BJ (cell line): ENCODE results near the gene ECE1. TPM values are rescaled to one million over a fixed set of nuclear protein-coding genes. Genes with fewer than 3 reads are reported as not detected.

ENCODE experiments used
- CTCF ChIA-PET: fragments of 350-600 bp; formaldehyde crosslinking; extraction: SDS; loops from one replicate; lab custom pipeline; 2021; ENCODE audit warnings: antibody characterized with exemption, inconsistent platforms; lab: Yijun Ruan, JAX
- POLR2A ChIA-PET: fragments of 300-600 bp; sonication (Branson Sonifier 250); formaldehyde crosslinking; extraction: SDS; loops from one replicate; lab custom pipeline; 2021; ENCODE audit warnings: antibody characterized with exemption; lab: Charles Lee
- DNase-seq: peaks from one replicate; pipeline ENCODE4 v3.0.0-alpha.2; 2011; ENCODE audit warnings: low read depth
- H3K27me3 ChIP-seq: 2 replicates; pipeline ENCODE4 v1.6.0; 2011; ENCODE audit warnings: low read length; ENCODE audit not compliant: control insufficient read depth, insufficient read depth
- H3K36me3 ChIP-seq: 2 replicates; pipeline ENCODE4 v1.5.1; 2011; ENCODE audit warnings: low read length; ENCODE audit not compliant: control insufficient read depth, insufficient read depth
- H3K4me3 ChIP-seq: 2 replicates; pipeline ENCODE4 v1.5.1; 2011; ENCODE audit warnings: low read depth, mild to moderate bottlenecking, control low read depth, low read length
- polyA plus RNA-seq: library from polyadenylated mRNA; depleted of rRNA; stranded (reverse); fragments of >200 nt; gene quantifications from 2 replicates; pipeline ENCODE4 v1.2.3, GENCODE V29; 2011
- TF ChIP-seq, protein P1 (sequence below): IDR thresholded peaks from 2 replicates; pipeline ENCODE4 v1.5.1; 2011; ENCODE audit warnings: low read depth, mild to moderate bottlenecking, control low read depth, inconsistent platforms, low read length, moderate library complexity; ENCODE audit not compliant: insufficient read depth

ECE1 gene
- polyA plus RNA-seq, 1 experiment, result 150 TPM

DNA sequence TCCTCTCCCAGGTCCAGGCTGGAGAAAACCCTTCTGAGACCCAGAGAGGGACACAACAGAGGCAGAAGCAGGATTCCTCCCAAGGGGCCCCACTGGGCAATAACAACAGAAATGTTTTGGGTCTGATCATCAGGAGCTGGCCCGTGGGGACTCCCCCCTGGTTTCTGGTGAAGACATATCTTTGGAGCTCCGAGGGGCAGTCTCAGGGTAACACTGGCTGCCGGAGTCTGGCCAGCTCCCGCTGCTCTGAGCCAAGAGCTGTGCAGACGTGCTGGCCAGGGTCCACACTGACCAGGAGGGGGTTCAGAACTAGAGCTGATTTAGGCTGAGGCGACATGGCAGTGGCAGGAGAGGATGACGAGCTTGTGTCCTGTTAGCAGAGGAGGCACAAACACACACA, 13.1 kb downstream of the ECE1 start:
- no peak for DNase-seq
- CTCF ChIA-PET, result interaction anchor here (1.1 to 7.3 kb wide), 3 partner anchors 7 to 23 kb away, joined by 3 to 72 read pairs (median 5); no protein-coding TSS in a partner anchor
- TF ChIP-seq, protein P1, sequence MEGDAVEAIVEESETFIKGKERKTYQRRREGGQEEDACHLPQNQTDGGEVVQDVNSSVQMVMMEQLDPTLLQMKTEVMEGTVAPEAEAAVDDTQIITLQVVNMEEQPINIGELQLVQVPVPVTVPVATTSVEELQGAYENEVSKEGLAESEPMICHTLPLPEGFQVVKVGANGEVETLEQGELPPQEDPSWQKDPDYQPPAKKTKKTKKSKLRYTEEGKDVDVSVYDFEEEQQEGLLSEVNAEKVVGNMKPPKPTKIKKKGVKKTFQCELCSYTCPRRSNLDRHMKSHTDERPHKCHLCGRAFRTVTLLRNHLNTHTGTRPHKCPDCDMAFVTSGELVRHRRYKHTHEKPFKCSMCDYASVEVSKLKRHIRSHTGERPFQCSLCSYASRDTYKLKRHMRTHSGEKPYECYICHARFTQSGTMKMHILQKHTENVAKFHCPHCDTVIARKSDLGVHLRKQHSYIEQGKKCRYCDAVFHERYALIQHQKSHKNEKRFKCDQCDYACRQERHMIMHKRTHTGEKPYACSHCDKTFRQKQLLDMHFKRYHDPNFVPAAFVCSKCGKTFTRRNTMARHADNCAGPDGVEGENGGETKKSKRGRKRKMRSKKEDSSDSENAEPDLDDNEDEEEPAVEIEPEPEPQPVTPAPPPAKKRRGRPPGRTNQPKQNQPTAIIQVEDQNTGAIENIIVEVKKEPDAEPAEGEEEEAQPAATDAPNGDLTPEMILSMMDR, result no peak
- H3K27me3 ChIP-seq, result no peaks in the 10 kb centered on the region
- H3K36me3 ChIP-seq, result peaks cover 20% of the 10 kb centered on the region
- POLR2A ChIA-PET, result no interaction called here
- no peak overlapping the region for H3K4me3 ChIP-seq

DNA sequence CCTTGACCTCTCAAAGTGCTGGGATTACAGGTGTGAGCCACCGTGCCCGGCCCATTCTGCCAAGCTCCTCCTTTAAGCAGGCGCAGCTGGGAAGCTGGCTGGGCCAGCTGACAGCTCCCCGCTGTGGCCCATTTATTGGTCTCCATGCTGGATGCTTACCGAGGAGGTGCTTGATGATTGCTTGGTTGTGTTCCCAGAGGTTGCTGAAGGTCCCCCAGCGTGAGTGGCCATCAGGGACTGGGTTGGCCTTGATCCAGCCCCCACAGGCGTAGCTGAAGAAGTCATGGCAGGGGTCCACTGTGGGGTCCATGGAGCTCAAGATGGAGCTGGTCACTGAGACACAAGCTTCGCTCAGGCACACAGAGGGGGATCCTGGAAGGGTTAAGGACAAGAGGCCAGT, 17.7 kb downstream of the ECE1 start:
- no peak overlapping the region for H3K4me3 ChIP-seq
- ChIA-PET POLR2A (no interaction called here), CTCF (interaction anchor here (1.2 to 4.0 kb wide), 3 partner anchors 8 to 72 kb away, joined by 4 to 72 read pairs (median 4); no protein-coding TSS in a partner anchor)
- H3K36me3 ChIP-seq, result peaks cover 44% of the 10 kb centered on the region
- no peaks in the 10 kb centered on the region for H3K27me3 ChIP-seq
- TF ChIP-seq, protein P1, result no peak
- no peak for DNase-seq

DNA sequence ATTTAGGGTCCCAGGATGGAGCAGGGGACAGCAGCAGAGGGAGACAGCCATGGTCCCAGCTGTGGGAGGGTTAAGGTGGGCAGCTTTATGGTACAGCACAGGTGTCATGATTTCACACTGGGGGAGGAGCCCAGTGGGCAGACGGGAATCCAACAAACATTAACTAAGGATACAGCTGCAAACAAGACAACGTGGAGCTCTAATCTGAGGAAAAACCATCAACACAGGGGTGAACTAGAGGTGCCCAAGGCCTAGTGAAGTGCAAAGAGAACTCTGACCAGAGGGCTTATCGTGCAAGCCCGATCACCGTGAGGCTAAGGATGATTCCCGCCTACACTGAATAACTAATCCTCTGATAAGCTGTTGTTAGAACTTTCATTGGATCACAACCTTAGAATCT, 18.7 kb downstream of the ECE1 start:
- H3K36me3 ChIP-seq, result peaks cover 42% of the 10 kb centered on the region
- POLR2A ChIA-PET, result no interaction called here
- H3K27me3 ChIP-seq, result no peaks in the 10 kb centered on the region
- TF ChIP-seq, protein P1, result no peak
- CTCF ChIA-PET, result interaction anchor here (0.5 to 4.0 kb wide), 8 partner anchors 9 to 82 kb away, joined by 3 to 72 read pairs (median 10); no protein-coding TSS in a partner anchor
- no peak for DNase-seq
- H3K4me3 ChIP-seq, result no peak overlapping the region

DNA sequence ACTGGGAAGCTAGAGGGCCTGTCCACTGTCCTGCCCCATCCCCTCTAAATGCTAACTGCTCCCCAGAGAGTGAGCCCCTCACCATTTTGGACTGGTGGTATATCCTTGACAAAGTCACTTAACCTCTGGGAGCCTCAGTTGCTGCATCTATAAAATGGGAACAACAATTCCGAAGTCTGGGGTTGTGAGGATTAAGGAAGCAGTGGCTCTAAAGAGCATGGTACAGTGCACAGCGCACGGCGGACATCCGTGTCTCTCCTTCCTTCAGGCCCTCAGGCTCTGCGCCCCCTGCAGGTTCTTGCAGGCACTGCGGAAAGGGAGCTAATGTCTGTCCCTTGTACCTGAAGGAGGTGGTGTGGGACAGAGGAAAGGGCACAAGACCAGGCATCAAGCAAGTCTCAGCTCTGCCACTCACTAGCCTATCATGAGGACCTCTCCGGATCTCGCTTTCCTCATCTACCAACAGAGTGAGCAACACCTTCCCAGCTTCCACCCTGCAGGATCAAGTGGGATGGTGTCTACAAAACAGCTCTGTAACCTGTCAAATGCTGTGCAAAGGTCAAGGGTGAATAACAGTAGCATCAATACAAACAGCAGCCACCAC, 20.1 kb downstream of the ECE1 start:
- Histone ChIP-seq H3K36me3 (peaks cover 45% of the 10 kb centered on the region), H3K27me3 (no peaks in the 10 kb centered on the region), H3K4me3 (no peak overlapping the region)
- TF ChIP-seq, protein P1, result peak; percentile 96
- CTCF ChIA-PET, result interaction anchor here (0.6 to 6.1 kb wide), 28 partner anchors 9 to 283 kb away, joined by 3 to 72 read pairs (median 4); partner anchors contain the start of gene ECE1
- POLR2A ChIA-PET, result no interaction called here
- no peak for DNase-seq

DNA sequence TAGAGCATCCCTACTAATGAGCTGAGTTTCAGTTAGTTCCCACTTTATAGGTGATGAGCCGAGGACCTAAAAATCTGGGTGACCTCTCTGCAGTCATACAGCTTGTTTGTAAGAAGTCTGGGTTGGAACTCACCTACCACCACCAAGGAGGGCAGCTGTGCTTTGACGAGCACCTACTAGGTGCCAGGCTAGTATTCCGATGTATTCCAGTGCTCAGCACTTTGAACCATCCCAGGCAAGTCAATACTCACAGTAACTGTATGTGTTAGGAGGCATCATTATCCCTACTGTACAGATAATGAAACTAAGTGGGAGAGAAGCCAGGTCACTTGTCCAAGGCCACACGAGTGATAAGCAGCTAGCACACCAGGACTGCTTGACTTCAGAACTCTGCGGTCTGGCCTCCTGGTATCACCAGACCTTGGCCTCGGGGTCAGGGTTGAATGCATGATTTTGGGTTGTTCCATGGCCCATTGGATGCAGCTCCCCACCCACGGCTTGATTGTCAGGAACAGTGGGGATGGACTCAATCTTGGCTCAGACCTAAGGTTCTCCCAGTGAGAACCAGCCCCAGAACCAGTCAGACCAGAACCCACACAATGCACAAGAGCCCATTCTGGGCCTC, 20.7 kb downstream of the ECE1 start:
- TF ChIP-seq, protein P1, result no peak

More for the DNA sequence above, 20.7 kb downstream of the ECE1 start:
- H3K27me3 ChIP-seq, result no peaks in the 10 kb centered on the region
- no peak overlapping the region for H3K4me3 ChIP-seq
- CTCF ChIA-PET, result interaction anchor here (0.6 to 6.1 kb wide), 22 partner anchors 8 to 284 kb away, joined by 3 to 72 read pairs (median 6); partner anchors contain the start of gene ECE1
- POLR2A ChIA-PET, result no interaction called here
- H3K36me3 ChIP-seq, result peaks cover 45% of the 10 kb centered on the region
- no peak for DNase-seq
